Inflammatory macrophage treated with lipopolysaccharide for 1 hour (primary cell): Measurements from ENCODE around the gene EMX1.

ENCODE experiments used
- DNase-seq, 2 donors: peaks; one replicate each; pipeline ENCODE4 v3.0.0-alpha.2; 2020 to 2022

Gene EMX1

GRCh38 chr2:72961036-72961720 is 43.9 kb downstream of the EMX1 start:
- no peak for DNase-seq

GRCh38 chr2:72961853-72962468 is 44.6 kb downstream of the EMX1 start:
- no peak for DNase-seq

- no peak for DNase-seq
Observed at GRCh38 chr2:72962911-72963310, 45.6 kb downstream of the EMX1 start.

- no peak for DNase-seq
Observed at GRCh38 chr2:72963423-72964145, 46.3 kb downstream of the EMX1 start.

GRCh38 chr2:72964146-72964525 is 46.8 kb downstream of the EMX1 start:
- DNase-seq: no peak

- DNase-seq: no peak
Observed at GRCh38 chr2:72965016-72965415, 47.7 kb downstream of the EMX1 start.

GRCh38 chr2:72965770-72966450 is 48.6 kb downstream of the EMX1 start:
- no peak for DNase-seq

- no peak for DNase-seq
Observed at GRCh38 chr2:72968286-72968685, 51.0 kb downstream of the EMX1 start.

- DNase-seq: no peak
Observed at GRCh38 chr2:72969706-72970105, 52.4 kb downstream of the EMX1 start.

GRCh38 chr2:72971036-72971435 is 53.7 kb downstream of the EMX1 start:
- no peak for DNase-seq

GRCh38 chr2:72972352-72973136 is 55.2 kb downstream of the EMX1 start:
- peak; percentile 16 to 42 for DNase-seq

GRCh38 chr2:72973137-72973535 is 55.8 kb downstream of the EMX1 start:
- DNase-seq: no peak

- DNase-seq: peak; percentile 49 to 70
Observed at GRCh38 chr2:72973566-72974435, 56.5 kb downstream of the EMX1 start.

- no peak for DNase-seq
Observed at GRCh38 chr2:72974436-72974754, 57.1 kb downstream of the EMX1 start.

GRCh38 chr2:72975017-72975416 is 57.7 kb downstream of the EMX1 start:
- no peak for DNase-seq

GRCh38 chr2:72979896-72980295 is 62.6 kb downstream of the EMX1 start:
- peak; percentile 63 to 66 for DNase-seq

- peak in 1 of 2 donors; percentile 8 for DNase-seq
Observed at GRCh38 chr2:72980535-72981217, 63.4 kb downstream of the EMX1 start.

- DNase-seq: no peak
Observed at GRCh38 chr2:72981536-72981935, 64.2 kb downstream of the EMX1 start.

GRCh38 chr2:72982219-72982618 is 64.9 kb downstream of the EMX1 start:
- DNase-seq: no peak

GRCh38 chr2:72982781-72983499 is 65.6 kb downstream of the EMX1 start:
- DNase-seq: no peak
